ENCODE results near the gene GPT2.

Gene GPT2

GRCh38 chr16:46968063-46968435 is 83.9 kb downstream of the GPT2 start:
- no peak overlapping the region for H3K27ac ChIP-seq
- no peak for DNase-seq (ENCODE audit: low spot score)
- TF ChIP-seq CTCF (conservative IDR thresholded peaks at IDR 0.05; ENCODE audit: low read depth), result no peak
- ChIA-PET CTCF (no interaction called here), POLR2A (ENCODE audit: low non-redundant PET) (no interaction called here)

- ChIA-PET POLR2A (ENCODE audit: low non-redundant PET) (no interaction called here), CTCF (interaction anchor here (0.7 kb wide), 1 partner anchor 13 kb away, joined by 3 read pairs; no protein-coding TSS in a partner anchor)
- no peak for TF ChIP-seq CTCF (conservative IDR thresholded peaks at IDR 0.05; ENCODE audit: low read depth)
Observed at GRCh38 chr16:46970089-46970488, 85.9 kb downstream of the GPT2 start.

GRCh38 chr16:46971271-46971670 is 87.1 kb downstream of the GPT2 start:
- no peak overlapping the region for H3K27ac ChIP-seq
- CTCF ChIA-PET, result interaction anchor here (0.6 to 0.7 kb wide), 2 partner anchors 174 to 298 kb away, joined by 3 read pairs; no protein-coding TSS in a partner anchor
- POLR2A ChIA-PET (ENCODE audit: low non-redundant PET), result no interaction called here
- DNase-seq (ENCODE audit: low spot score), result no peak
- TF ChIP-seq CTCF (conservative IDR thresholded peaks at IDR 0.05; ENCODE audit: low read depth), result no peak

More at GRCh38 chr16:46970089-46970488, 85.9 kb downstream of the GPT2 start:
- no peak for DNase-seq (ENCODE audit: low spot score)
- H3K27ac ChIP-seq, result no peak overlapping the region

- DNase-seq (ENCODE audit: low spot score), result peak; percentile 59
- peak overlapping the region; percentile 89 for H3K27ac ChIP-seq
- POLR2A ChIA-PET (ENCODE audit: low non-redundant PET), result interaction anchor here (0.6 kb wide), 1 partner anchor 65 kb away, joined by 3 read pairs; no protein-coding TSS in a partner anchor
- CTCF ChIA-PET, result interaction anchor here (0.5 to 1.3 kb wide), 4 partner anchors 11 to 1192 kb away, joined by 3 to 6 read pairs (median 5); no protein-coding TSS in a partner anchor
- TF ChIP-seq CTCF (conservative IDR thresholded peaks at IDR 0.05; ENCODE audit: low read depth), result no peak
Observed at GRCh38 chr16:46972429-46973206, 88.5 kb downstream of the GPT2 start.

- DNase-seq (ENCODE audit: low spot score), result peak; percentile 91
- ChIA-PET CTCF (interaction anchor here (0.6 to 1.3 kb wide), 4 partner anchors 10 to 1191 kb away, joined by 3 to 6 read pairs (median 4); no protein-coding TSS in a partner anchor), POLR2A (ENCODE audit: low non-redundant PET) (interaction anchor here (0.6 kb wide), 1 partner anchor 68 kb away, joined by 3 read pairs; no protein-coding TSS in a partner anchor)
Observed at GRCh38 chr16:46973207-46973995, 89.2 kb downstream of the GPT2 start, which contains the start of gene DNAJA2. DNAJA2 (minus strand) TSS chr16:46973674; CDS start chr16:46973572, 102 bp downstream.

More at GRCh38 chr16:46973207-46973995, 89.2 kb downstream of the GPT2 start, which contains the start of gene DNAJA2:
- H3K27ac ChIP-seq, result peak within 1 kb of the TSS; percentile 89
- TF ChIP-seq CTCF (conservative IDR thresholded peaks at IDR 0.05; ENCODE audit: low read depth), result no peak

Measured in RWPE1 (cell line).